Measurements from ENCODE around the gene PALD1. TPM values are rescaled to one million over a fixed set of nuclear protein-coding genes. Genes with fewer than 3 reads are reported as not detected.

Gene PALD1
- total RNA-seq, 4 donors from 2014 or later = 10.4 to 19.1 (median 12.8) TPM

DNA sequence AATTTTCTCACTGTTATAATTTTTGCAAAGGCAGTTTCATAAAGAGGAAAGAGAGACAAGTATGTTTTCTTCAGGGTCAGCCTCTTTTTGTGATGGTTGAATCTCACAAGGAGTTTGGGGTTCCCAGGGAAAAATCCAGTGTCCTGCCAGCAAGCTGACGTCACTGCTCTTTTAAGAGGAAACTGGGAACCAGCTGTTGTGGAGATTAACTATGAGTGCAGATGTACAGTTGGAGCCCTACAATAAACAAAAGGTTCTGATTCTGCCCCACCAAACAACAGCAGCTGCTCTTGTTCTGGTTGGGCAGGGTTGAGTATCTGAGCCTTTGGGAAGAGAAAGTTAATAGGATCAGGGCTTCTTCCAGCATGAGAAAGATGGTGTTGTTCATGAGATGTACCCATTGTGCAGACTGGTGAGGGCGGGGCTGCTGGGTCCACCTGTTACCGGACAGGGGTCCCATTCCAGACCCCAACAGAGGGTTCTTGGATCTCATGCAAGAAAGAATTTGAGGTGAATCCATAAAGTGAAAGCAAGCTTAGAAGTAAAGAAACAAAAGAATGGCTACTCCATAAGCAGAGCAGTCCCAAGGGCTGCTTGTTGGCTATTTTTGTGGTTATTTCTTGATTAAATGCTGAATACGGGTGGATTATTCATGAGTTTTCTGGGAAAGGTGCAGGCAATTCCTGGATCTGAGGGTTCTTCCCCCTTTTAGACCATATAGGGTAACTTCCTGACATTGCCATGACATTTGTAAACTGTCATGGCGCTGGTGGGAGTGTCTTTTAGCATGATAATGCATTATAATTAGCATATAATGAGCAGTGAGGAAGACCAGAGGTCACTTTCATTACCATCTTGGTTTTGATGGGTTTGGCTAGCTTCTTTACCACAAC is 111.4 kb downstream of the PALD1 start:
- intact Hi-C loops (cut with DNase I) = no loop called here
- WGBS = 73% methylated on average over 5 of the region's 5 CpGs
- TF ChIP-seq CTCF (IDR thresholded peaks at IDR 0.05) = no peak
- no peak for TF ChIP-seq POLR2AphosphoS5 (IDR thresholded peaks at IDR 0.05)
- no peak for TF ChIP-seq EP300 (IDR thresholded peaks at IDR 0.05)
- no peak for TF ChIP-seq POLR2A (IDR thresholded peaks at IDR 0.05; ENCODE audit: low read depth)
- no peaks in the 10 kb centered on the region for H3K36me3 ChIP-seq
- no peak overlapping the region for H3K4me3 ChIP-seq
- DNase-seq (ENCODE audit: extremely low spot score) = peak; percentile 19
- peaks cover 15 to 22% (median 19%) of the 10 kb centered on the region in 4 donors for H3K4me1 ChIP-seq
- H3K27me3 ChIP-seq = no peaks in the 10 kb centered on the region
- no peak overlapping the region for H3K27ac ChIP-seq (replicated peaks in 1 of 4)
- H3K9me3 ChIP-seq = no peaks in the 10 kb centered on the region

DNA sequence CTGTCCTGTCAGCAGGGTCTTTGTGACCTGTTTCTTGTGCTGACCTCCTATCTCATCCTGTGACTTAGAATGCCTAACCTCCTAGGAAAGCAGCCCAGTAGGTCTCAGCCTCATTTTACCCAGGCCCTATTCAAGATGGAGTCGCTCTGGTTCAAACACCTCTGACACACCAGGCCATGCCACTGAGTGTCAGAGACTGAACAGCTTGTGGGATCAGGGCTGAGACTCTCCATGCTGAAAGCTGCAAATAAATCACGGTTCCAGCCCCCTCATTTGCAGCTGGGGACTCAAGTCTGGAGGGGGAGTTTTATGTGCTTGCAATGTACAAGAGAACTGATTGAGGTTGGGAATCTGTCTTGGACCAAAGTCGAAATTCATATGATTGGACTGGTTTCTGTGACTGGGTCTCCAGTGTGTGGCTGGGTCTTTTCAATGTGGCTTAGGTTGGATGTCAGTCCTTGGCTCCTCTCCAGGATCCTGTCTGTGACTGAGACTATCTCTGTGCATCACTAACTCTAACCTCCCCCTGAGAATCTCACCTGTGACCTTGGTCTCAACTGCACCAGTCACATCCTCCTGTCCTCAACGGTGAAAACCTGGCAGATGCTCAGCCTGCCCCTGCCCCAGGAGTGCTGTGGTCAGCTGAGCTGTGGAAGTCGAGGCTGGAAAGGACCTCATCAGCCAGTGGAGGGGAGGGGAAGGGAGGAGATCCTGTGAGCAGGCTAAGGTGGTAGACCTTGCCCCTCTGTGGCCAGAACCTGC is 112.3 kb downstream of the PALD1 start:
- no peak overlapping the region for H3K27ac ChIP-seq (replicated peaks in 1 of 4)
- peak; percentile 83 for DNase-seq (ENCODE audit: extremely low spot score)
- WGBS = 79% methylated on average over 4 of the region's 5 CpGs
- TF ChIP-seq POLR2A (IDR thresholded peaks at IDR 0.05; ENCODE audit: low read depth) (no peak), POLR2AphosphoS5 (IDR thresholded peaks at IDR 0.05) (no peak), EP300 (IDR thresholded peaks at IDR 0.05) (no peak)
- H3K27me3 ChIP-seq = no peaks in the 10 kb centered on the region
- no peaks in the 10 kb centered on the region for H3K36me3 ChIP-seq
- intact Hi-C loops (cut with DNase I) = no loop called here
- no peaks in the 10 kb centered on the region for H3K9me3 ChIP-seq
- H3K4me1 ChIP-seq = peaks cover 9 to 17% (median 16%) of the 10 kb centered on the region in 4 donors
- no peak overlapping the region for H3K4me3 ChIP-seq

DNA sequence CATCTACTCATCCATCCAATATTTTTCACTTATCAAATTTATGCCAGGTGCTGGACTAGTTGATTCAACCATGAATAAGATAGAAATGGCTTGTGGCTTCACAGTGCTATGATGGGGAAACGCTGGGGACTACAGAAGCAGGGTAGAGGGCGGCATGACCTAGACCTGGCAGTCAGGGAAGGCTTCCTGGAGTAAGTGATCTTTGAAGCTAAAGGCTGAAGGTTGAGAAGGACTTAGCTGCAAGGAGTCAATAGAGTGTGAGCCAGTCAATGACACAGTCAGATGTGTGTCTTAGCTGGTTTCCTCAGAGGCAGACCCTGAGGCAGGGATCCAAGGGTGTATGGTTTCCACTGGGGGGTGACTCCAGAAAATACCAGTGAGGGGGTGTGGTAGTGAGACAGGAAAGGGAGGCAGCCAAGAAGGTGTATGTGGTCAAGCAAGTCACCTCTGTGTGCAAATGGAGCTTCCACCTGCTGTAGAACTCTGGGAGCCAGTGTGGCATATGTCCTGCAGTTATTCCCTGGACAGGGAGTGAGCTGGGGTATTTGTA is 113.7 kb downstream of the PALD1 start:
- 95% methylated on average over 2 of the region's 2 CpGs for WGBS
- DNase-seq (ENCODE audit: extremely low spot score) = peak; percentile 77
- intact Hi-C loops (cut with DNase I) = no loop called here
- Histone ChIP-seq H3K36me3 (no peaks in the 10 kb centered on the region), H3K9me3 (no peaks in the 10 kb centered on the region), H3K27me3 (no peaks in the 10 kb centered on the region), H3K27ac (replicated peaks in 1 of 4) (no peak overlapping the region), H3K4me3 (no peak overlapping the region), H3K4me1 (peaks cover 9 to 22% (median 17%) of the 10 kb centered on the region in 4 donors)
- TF ChIP-seq POLR2A (IDR thresholded peaks at IDR 0.05; ENCODE audit: low read depth) (no peak), CTCF (IDR thresholded peaks at IDR 0.05) (no peak), POLR2AphosphoS5 (IDR thresholded peaks at IDR 0.05) (no peak), EP300 (IDR thresholded peaks at IDR 0.05) (no peak)

DNA sequence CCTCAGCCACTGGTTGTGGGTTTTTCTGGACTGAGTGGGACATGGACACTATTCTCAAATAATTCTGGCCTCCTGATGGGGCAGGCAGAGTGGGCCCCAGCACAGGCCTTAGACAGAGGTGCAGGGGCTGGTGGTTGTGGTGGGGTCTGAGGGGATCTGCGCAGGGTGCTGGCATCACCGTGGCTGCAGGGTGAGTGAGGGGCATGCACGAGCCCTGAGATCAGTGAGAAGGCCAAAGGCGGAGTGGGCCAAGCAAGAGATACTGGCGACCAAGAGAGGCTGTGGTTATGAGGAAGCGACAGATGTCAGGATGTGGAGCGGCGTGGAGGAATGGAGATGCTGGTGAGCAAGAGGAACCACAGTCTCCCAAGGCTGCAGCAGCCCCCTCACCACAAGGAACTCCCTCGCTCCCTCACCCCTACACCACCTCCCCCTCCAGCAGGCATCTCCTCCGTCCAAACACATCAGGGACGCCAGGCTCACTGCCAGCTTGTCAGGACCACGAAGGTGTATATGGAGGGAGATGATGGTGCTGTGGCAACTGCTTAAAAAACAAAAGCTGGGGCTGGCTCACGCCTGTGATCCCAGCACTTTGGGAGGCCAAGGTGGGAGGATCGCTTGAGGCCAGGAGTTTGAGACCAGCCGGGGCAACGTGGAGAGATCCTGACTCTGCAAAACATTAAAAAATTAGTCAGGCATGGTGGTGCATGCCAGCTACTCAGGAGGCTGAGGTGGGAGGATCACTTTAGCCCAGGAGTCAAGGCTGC is 114.4 kb downstream of the PALD1 start:
- TF ChIP-seq CTCF (IDR thresholded peaks at IDR 0.05) (no peak), POLR2A (IDR thresholded peaks at IDR 0.05; ENCODE audit: low read depth) (no peak), EP300 (IDR thresholded peaks at IDR 0.05) (no peak), POLR2AphosphoS5 (IDR thresholded peaks at IDR 0.05) (no peak)
- Histone ChIP-seq H3K36me3 (no peaks in the 10 kb centered on the region), H3K4me3 (no peak overlapping the region), H3K27ac (replicated peaks in 1 of 4) (no peak overlapping the region), H3K9me3 (no peaks in the 10 kb centered on the region), H3K4me1 (peaks cover 9 to 22% (median 17%) of the 10 kb centered on the region in 4 donors), H3K27me3 (no peaks in the 10 kb centered on the region)
- WGBS = 84% methylated on average over 10 of the region's 16 CpGs
- intact Hi-C loops (cut with DNase I) = no loop called here
- DNase-seq (ENCODE audit: extremely low spot score) = no peak

Measured in esophagus muscularis mucosa (tissue), 4 donors.